HepG2 (cell line): ENCODE results near the gene ZAR1L. TPM values are rescaled to one million over a fixed set of nuclear protein-coding genes. Genes with fewer than 3 reads are reported as not detected.

Experiments
- ATAC-seq: fragments of 200-7000 bp; cut with Tn5 transposase; 3 replicates; pipeline ENCODE4 v1.9.1; 2020; ENCODE audit warnings: mild to moderate bottlenecking, moderate library complexity
- BruUV-seq: library from RNA; stranded (reverse); fragments of 400-500 nt; replicated peaks from 2 replicates; lab custom pipeline; 2021; lab: Mats Ljungman, UMichigan
- CTCF ChIA-PET: fragments of 300-600 bp; formaldehyde crosslinking; extraction: SDS; loops from one replicate; lab custom pipeline; 2021; ENCODE audit warnings: low total read pairs, inconsistent platforms, low intra/inter-chr PET ratio; lab: Yijun Ruan, JAX
- POLR2A ChIA-PET: fragments of 350-600 bp; sonication (Branson Sonifier 250); formaldehyde crosslinking; loops from one replicate; lab custom pipeline; 2020; ENCODE audit warnings: antibody characterized with exemption, inconsistent platforms; lab: Yijun Ruan, JAX
- DNase-seq: peaks from one replicate; pipeline ENCODE4 v3.0.0-alpha.2; 2015; ENCODE audit warnings: low spot score
- FAIRE-seq: peaks from 3 replicates; lab custom pipeline; 2011; peaks lifted over from hg19 to GRCh38; lab: Jason Lieb, UNC
- H2AFZ ChIP-seq: one replicate; pipeline ENCODE4 v1.6.1; 2011; ENCODE audit warnings: low read length, inconsistent platforms
- H3K27ac ChIP-seq: fragments of 300-600 bp; 3 replicates; pipeline ENCODE4 v1.8.0; 2011; ENCODE audit warnings: mixed run types, mild to moderate bottlenecking, mixed read lengths, low read length, inconsistent platforms; ENCODE audit not compliant: insufficient read depth; ENCODE audit errors: extremely low read length
- H3K27me3 ChIP-seq, 2 experiments: fragments of 200-600 bp in 1 of 2; 2 replicates in 1 of 2; 3 replicates in 1 of 2; pipeline versions ENCODE4 v1.6.0 to v1.8.0; 2011; ENCODE audit warnings: low read length in 2 of 2, mild to moderate bottlenecking in 2 of 2, moderate library complexity in 2 of 2, inconsistent platforms in 1 of 2; ENCODE audit not compliant: insufficient read depth in 2 of 2, control insufficient read depth in 1 of 2
- H3K36me3 ChIP-seq, 2 experiments: fragments of 200-600 bp in 1 of 2; replicated peaks in 1 of 2; 2 replicates in 1 of 2; 3 replicates in 1 of 2; pipeline versions ENCODE4 v1.5.1 to v1.8.0; 2011; ENCODE audit warnings: low read length in 2 of 2, inconsistent platforms in 1 of 2; ENCODE audit not compliant: insufficient read depth in 2 of 2, control insufficient read depth in 1 of 2
- H3K4me1 ChIP-seq: 2 replicates; pipeline ENCODE4 v1.5.1; 2012; ENCODE audit warnings: low read length, inconsistent platforms; ENCODE audit not compliant: insufficient read depth
- H3K4me2 ChIP-seq: 2 replicates; pipeline ENCODE4 v1.6.0; 2011; ENCODE audit warnings: low read depth, low read length, inconsistent platforms
- H3K4me3 ChIP-seq, 3 experiments: fragments of 200-600 bp in 1 of 3; sonication (generic), shearing (Covaris generic) in 1 of 3; replicated peaks in 1 of 3; 2 replicates each; pipeline ENCODE4 v1.5.1; 2011 to 2016; ENCODE audit warnings: low read length in 3 of 3, inconsistent platforms in 2 of 3, low read depth in 2 of 3, mild to moderate bottlenecking in 2 of 3, control low read depth in 1 of 3, mixed read lengths in 1 of 3; ENCODE audit not compliant: insufficient read depth in 1 of 3
- H3K79me2 ChIP-seq: one replicate; pipeline ENCODE4 v1.6.1; 2011; ENCODE audit warnings: low read length, inconsistent platforms; ENCODE audit not compliant: insufficient read depth
- H3K9ac ChIP-seq: 2 replicates; pipeline ENCODE4 v1.6.0; 2011; ENCODE audit warnings: mild to moderate bottlenecking, low read depth, low read length, inconsistent platforms; ENCODE audit not compliant: insufficient read depth
- H3K9me3 ChIP-seq: 2 replicates; pipeline ENCODE4 v1.5.1; 2012; ENCODE audit warnings: mild to moderate bottlenecking, low read length
- H4K20me1 ChIP-seq: 2 replicates; pipeline ENCODE4 v1.6.0; 2011; ENCODE audit warnings: inconsistent platforms, mild to moderate bottlenecking, low read length, moderate library complexity; ENCODE audit not compliant: insufficient read depth
- ARID5B ChIP-seq: IDR thresholded peaks from 2 replicates; pipeline ENCODE4 v1.4.0; 2020; ENCODE audit warnings: mild to moderate bottlenecking, missing genetic modification reagents
- BCL6 ChIP-seq: IDR thresholded peaks from 2 replicates; pipeline ENCODE4 v1.6.1; 2016; ENCODE audit warnings: missing genetic modification reagents, missing compliant biosample characterization
- GATAD1 ChIP-seq: IDR thresholded peaks from 2 replicates; pipeline ENCODE4 v1.6.1; 2016; ENCODE audit warnings: missing genetic modification reagents, missing compliant biosample characterization
- GFI1 ChIP-seq: sonication (generic); formaldehyde crosslinking; IDR thresholded peaks from 2 replicates; pipeline ENCODE4 v1.5.0; 2020; ENCODE audit warnings: missing genetic modification reagents, mild to moderate bottlenecking, borderline replicate concordance
- HMG20B ChIP-seq: conservative IDR thresholded peaks from 2 replicates; pipeline ENCODE4 v1.6.1; 2016; ENCODE audit warnings: missing genetic modification reagents, missing compliant biosample characterization
- MAX ChIP-seq: IDR thresholded peaks from 2 replicates; pipeline ENCODE4 v1.6.1; 2012; ENCODE audit warnings: inconsistent platforms
- PHF5A ChIP-seq: IDR thresholded peaks from one replicate; pipeline ENCODE4 v1.6.1; 2018; ENCODE audit warnings: low read depth, missing genetic modification reagents; ENCODE audit not compliant: unreplicated experiment
- ZC3H4 ChIP-seq: sonication (generic); formaldehyde crosslinking; IDR thresholded peaks from 2 replicates; pipeline ENCODE4 v1.4.0; 2020; ENCODE audit warnings: missing genetic modification reagents, borderline replicate concordance
- ZNF207 ChIP-seq: fragments of 450-650 bp; IDR thresholded peaks from 2 replicates; pipeline ENCODE4 v1.6.1; 2016; ENCODE audit warnings: antibody characterized with exemption, borderline replicate concordance
- ZNF329 ChIP-seq: sonication (generic); formaldehyde crosslinking; IDR thresholded peaks from 2 replicates; pipeline ENCODE4 v1.9.0; 2021; ENCODE audit warnings: low read depth, mild to moderate bottlenecking, missing genetic modification reagents
- ZNF670 ChIP-seq: sonication (generic); formaldehyde crosslinking; IDR thresholded peaks from 2 replicates; pipeline ENCODE4 v1.8.0; 2022; ENCODE audit warnings: mild to moderate bottlenecking, missing genetic modification reagents, borderline replicate concordance
- WGBS: methylation state at CpG from one replicate; pipeline ENCODE4 v1.1.6; 2017; ENCODE audit warnings: low lambda C conversion rate; 5-methylcytosine and 5-hydroxymethylcytosine counted together
- in situ Hi-C: cut with HindIII; loops from 2 replicates; pipeline ENCODE4 v1.10.0; 2017; ENCODE audit warnings: low pct_unique_long_range_greater_than_20kb; ENCODE audit not compliant: extremely low pct_ligation_motif_present
- intact Hi-C: fragments of 100-400 bp; cut with micrococcal nuclease; formaldehyde crosslinking; loops from one replicate; pipeline ENCODE4 v1.10.0; 2022; ENCODE audit not compliant: unreplicated experiment
- polyA plus RNA-seq, 8 experiments: library from polyadenylated mRNA; depleted of rRNA in 3 of 8; stranded (reverse) in 7 of 8; unstranded in 1 of 8; fragments of >200 nt; fragmentation: Illumina TruSeq in 4 of 8; extraction: Trizol in 4 of 8; gene quantifications; 2 replicates each; pipeline versions ENCODE4 v1.2.1 to v1.2.3, GENCODE V29; 2011 to 2016; ENCODE audit warnings: low read depth in 4 of 8, missing spikeins in 1 of 8, mixed read lengths in 1 of 8; ENCODE audit not compliant: insufficient read depth in 1 of 8
- total RNA-seq, 5 experiments: library from RNA; depleted of rRNA; stranded (reverse); fragments of >200 nt; fragmentation: Illumina TruSeq; extraction: Trizol; gene quantifications; 2 replicates each; pipeline ENCODE4 v1.2.3, GENCODE V29; 2016; ENCODE audit warnings: low read depth in 1 of 5
- TF ChIP-seq, protein P1 (sequence below): IDR thresholded peaks from 2 replicates; pipeline ENCODE4 v1.6.1; 2016; ENCODE audit warnings: missing compliant biosample characterization, missing genetic modification reagents, borderline replicate concordance
- TF ChIP-seq, protein P2 (sequence below): sonication (generic); formaldehyde crosslinking; IDR thresholded peaks from 2 replicates; pipeline ENCODE4 v1.8.0; 2022; ENCODE audit warnings: missing genetic modification reagents, low read depth, mild to moderate bottlenecking, borderline replicate concordance

The ZAR1L gene
- total and polyA plus RNA-seq, 2 of the 13 experiments (the other 11 are each of a cell fraction or from before 2014, with no cell fraction given), result 0.09 TPM; not detected in 1

DNA sequence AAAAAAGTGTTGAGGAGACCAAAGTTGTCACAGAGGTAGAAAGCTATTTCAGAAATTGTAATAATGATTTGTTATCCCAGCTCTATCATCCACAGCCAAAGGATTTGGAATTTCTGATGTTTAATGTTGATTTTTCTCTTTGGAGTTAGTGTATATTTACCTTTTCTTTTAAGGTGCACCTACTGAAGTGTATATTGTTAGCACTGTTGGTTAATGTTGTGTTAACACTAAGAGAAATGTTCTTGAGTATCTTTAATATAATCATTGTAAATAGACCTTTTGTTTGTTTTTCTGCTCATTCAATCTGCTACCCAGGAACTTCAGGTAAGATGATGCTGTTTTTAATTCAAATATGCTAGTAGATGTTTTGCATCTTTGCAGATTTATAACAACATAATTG is 57.5 kb downstream of the ZAR1L start (continued):
- TF ChIP-seq ARID5B, result peak; percentile 50
- no peak for TF ChIP-seq ZC3H4
- no peak for TF ChIP-seq GATAD1 (CRISPR knock-in tag)
- TF ChIP-seq BCL6 (CRISPR knock-in tag), result peak; percentile 77
- no peak for TF ChIP-seq ZNF207
- TF ChIP-seq, protein P1, sequence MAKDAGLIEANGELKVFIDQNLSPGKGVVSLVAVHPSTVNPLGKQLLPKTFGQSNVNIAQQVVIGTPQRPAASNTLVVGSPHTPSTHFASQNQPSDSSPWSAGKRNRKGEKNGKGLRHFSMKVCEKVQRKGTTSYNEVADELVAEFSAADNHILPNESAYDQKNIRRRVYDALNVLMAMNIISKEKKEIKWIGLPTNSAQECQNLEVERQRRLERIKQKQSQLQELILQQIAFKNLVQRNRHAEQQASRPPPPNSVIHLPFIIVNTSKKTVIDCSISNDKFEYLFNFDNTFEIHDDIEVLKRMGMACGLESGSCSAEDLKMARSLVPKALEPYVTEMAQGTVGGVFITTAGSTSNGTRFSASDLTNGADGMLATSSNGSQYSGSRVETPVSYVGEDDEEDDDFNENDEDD (CRISPR knock-in tag), result no peak
- TF ChIP-seq, protein P2, sequence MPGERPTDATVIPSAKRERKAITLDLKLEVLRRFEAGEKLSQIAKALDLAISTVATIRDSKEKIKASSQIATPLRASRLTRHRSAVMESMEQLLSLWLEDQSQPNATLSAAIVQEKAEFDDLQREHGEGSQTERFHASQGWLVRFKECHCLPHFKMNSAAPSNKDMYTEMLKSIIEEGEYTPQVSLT, result no peak

DNA sequence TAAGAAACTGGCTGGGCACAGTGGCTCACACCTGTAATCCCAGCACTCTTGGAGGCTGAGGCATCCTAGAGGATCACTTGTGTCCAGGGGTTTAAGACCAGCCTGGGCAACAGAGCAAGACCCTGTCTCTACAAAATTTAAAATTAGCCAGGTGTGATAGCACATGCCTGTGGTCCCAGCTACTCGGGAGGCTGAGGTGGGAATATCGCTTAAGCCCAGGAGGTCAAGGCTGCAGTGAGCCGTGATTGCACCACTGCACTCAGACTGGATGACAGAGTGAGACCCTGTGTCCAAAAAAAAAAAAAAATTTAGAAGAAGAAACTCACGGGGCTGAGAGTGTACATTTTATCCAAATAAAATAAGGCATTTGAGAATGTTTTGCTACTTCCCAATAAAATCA is 58.9 kb downstream of the ZAR1L start:
- Histone ChIP-seq H3K36me3 (peaks cover 3 to 6% of the 10 kb centered on the region in 2 experiments; a peak in 2 of 5 replicates), H3K79me2 (no peaks in the 10 kb centered on the region), H3K27ac (peak overlapping the region; percentile 92), H3K9me3 (no peaks in the 10 kb centered on the region), H3K9ac (peak overlapping the region; percentile 59), H3K27me3 (no peaks in the 10 kb centered on the region), H2AFZ (no peak overlapping the region), H3K4me1 (peaks cover 85% of the 10 kb centered on the region), H4K20me1 (no peaks in the 10 kb centered on the region), H3K4me3 (peak overlapping the region in 1 of 3 experiments; percentile 59; a peak in 1 of 6 replicates), H3K4me2 (peak overlapping the region; percentile 59)
- in situ Hi-C loops (no loop called here), intact Hi-C loops (no loop called here)
- ATAC-seq (no peak), DNase-seq (peak; percentile 34), FAIRE-seq (peak; percentile 66)
- BruUV-seq, result no TSS peak
- POLR2A ChIA-PET, result interaction anchor here (1.0 to 3.4 kb wide), 11 partner anchors 9 to 282 kb away, joined by 3 to 41 read pairs (median 6); partner anchors contain the start of genes BRCA2, N4BP2L1, N4BP2L2 and ZAR1L
- CTCF ChIA-PET, result no interaction called here
- 3% methylated on average over 4 of the region's 4 CpGs for WGBS
- TF ChIP-seq ZNF329 (no peak), HMG20B (CRISPR knock-in tag) (0 out of 2 replicates have a peak, but pooled peaks have one; percentile 29), PHF5A (no peak), ZNF670 (CRISPR knock-in tag) (0 out of 2 replicates have a peak, but pooled peaks have one; percentile 4), MAX (0 out of 2 replicates have a peak, but pooled peaks have one; percentile 15), GFI1 (CRISPR knock-in tag) (0 out of 2 replicates have a peak, but pooled peaks have one; percentile 22)
